Osteoblast (primary cell): ENCODE results near the gene DIPK1B. TPM values are rescaled to one million over a fixed set of nuclear protein-coding genes. Genes with fewer than 3 reads are reported as not detected.
A peak's percentile ranks its signal among the peaks of the same experiment; 100 is the strongest.

Experiments used
- DNase-seq: peaks from one replicate; pipeline ENCODE4 v3.0.0; 2011; ENCODE audit warnings: low spot score, mixed read lengths; ENCODE audit not compliant: insufficient read length; ENCODE audit errors: missing footprints
- H2AFZ ChIP-seq: 2 replicates; pipeline ENCODE4 v1.6.0; 2011; ENCODE audit warnings: mild to moderate bottlenecking, low read length
- H3K27ac ChIP-seq: 2 replicates; pipeline ENCODE4 v1.5.1; 2011; ENCODE audit warnings: mild to moderate bottlenecking, low read depth, low read length, moderate library complexity
- H3K27me3 ChIP-seq: 2 replicates; pipeline ENCODE4 v1.6.0; 2012; ENCODE audit warnings: mild to moderate bottlenecking, control low read depth, inconsistent platforms, low read length, moderate library complexity; ENCODE audit not compliant: insufficient read depth
- H3K36me3 ChIP-seq: 2 replicates; pipeline ENCODE4 v1.5.1; 2011; ENCODE audit warnings: mild to moderate bottlenecking, low read length, control low read depth, moderate library complexity; ENCODE audit not compliant: insufficient read depth
- H3K4me1 ChIP-seq: 2 replicates; pipeline ENCODE4 v1.5.1; 2011; ENCODE audit warnings: mild to moderate bottlenecking, low read length, control low read depth, moderate library complexity; ENCODE audit not compliant: insufficient read depth
- H3K4me2 ChIP-seq: 2 replicates; pipeline ENCODE4 v1.6.0; 2011; ENCODE audit warnings: mild to moderate bottlenecking, low read length; ENCODE audit not compliant: insufficient read depth
- H3K4me3 ChIP-seq: fragments of 200-600 bp; sonication (generic); 3 replicates; pipeline ENCODE4 v1.5.1; 2012; ENCODE audit warnings: mild to moderate bottlenecking, low read length, inconsistent platforms; ENCODE audit not compliant: insufficient read depth
- H3K79me2 ChIP-seq: 2 replicates; pipeline ENCODE4 v1.6.0; 2012; ENCODE audit warnings: mild to moderate bottlenecking, low read length, control low read depth, inconsistent platforms; ENCODE audit not compliant: insufficient read depth
- H3K9me3 ChIP-seq: 2 replicates; pipeline ENCODE4 v1.5.1; 2011; ENCODE audit warnings: low read depth, low read length, control low read depth
- H4K20me1 ChIP-seq: 2 replicates; pipeline ENCODE4 v1.6.0; 2012; ENCODE audit warnings: mild to moderate bottlenecking, low read length, control low read depth; ENCODE audit not compliant: insufficient read depth
- CTCF ChIP-seq: IDR thresholded peaks from 2 replicates; pipeline ENCODE4 v1.5.1; 2011; ENCODE audit warnings: mild to moderate bottlenecking, low read depth, low read length, moderate library complexity; ENCODE audit errors: extremely low read depth
- total RNA-seq: library from RNA; depleted of rRNA; stranded (reverse); fragments of >200 nt; gene quantifications from 2 replicates; pipeline ENCODE4 v1.2.3, GENCODE V29; 2012

The DIPK1B gene
- total RNA-seq, 1 donor = not detected

DNA sequence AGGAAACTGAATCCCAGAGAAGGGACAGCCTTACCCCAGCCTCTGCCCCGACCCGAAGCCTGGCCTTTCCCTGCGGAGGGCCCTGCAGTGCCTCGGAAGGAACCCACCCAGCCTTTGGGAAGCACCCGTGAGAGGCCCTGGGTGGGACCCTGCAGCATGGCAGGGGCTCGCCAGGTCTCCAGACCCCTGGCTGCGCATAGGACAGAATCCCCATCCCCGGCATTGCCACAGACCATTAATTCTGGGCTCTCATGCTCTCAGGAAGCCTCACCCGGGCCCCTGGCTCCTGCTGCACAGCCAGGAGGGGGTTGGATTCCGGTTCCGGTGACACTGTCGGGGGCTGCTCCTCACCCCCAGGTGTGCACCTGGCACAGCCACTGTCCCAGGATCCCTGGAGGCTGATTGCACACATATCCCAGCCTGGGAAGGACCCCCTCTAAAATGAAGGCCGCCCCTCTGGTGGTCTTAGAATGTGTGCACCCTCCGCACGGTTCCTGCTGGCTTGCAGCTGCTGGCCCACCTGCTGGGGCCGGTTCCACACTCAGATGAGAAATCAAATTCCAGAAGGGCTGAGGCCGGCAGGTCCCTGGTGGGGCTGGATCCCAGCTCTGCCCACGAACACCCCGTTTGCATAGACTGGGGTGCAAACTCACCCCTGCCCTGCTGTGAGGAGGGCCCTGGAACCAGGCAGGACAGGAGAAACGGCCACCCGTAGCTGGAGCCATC is 45.0 kb upstream of the DIPK1B start:
- Histone ChIP-seq H3K27ac (no peak overlapping the region), H3K27me3 (peaks cover 15% of the 10 kb centered on the region), H4K20me1 (peaks cover 4% of the 10 kb centered on the region), H3K79me2 (no peaks in the 10 kb centered on the region), H3K4me2 (no peak overlapping the region), H3K9me3 (no peaks in the 10 kb centered on the region), H3K4me1 (peaks cover 3% of the 10 kb centered on the region), H3K36me3 (no peaks in the 10 kb centered on the region), H2AFZ (no peak overlapping the region), H3K4me3 (no peak overlapping the region)
- no peak for TF ChIP-seq CTCF
- no peak for DNase-seq

DNA sequence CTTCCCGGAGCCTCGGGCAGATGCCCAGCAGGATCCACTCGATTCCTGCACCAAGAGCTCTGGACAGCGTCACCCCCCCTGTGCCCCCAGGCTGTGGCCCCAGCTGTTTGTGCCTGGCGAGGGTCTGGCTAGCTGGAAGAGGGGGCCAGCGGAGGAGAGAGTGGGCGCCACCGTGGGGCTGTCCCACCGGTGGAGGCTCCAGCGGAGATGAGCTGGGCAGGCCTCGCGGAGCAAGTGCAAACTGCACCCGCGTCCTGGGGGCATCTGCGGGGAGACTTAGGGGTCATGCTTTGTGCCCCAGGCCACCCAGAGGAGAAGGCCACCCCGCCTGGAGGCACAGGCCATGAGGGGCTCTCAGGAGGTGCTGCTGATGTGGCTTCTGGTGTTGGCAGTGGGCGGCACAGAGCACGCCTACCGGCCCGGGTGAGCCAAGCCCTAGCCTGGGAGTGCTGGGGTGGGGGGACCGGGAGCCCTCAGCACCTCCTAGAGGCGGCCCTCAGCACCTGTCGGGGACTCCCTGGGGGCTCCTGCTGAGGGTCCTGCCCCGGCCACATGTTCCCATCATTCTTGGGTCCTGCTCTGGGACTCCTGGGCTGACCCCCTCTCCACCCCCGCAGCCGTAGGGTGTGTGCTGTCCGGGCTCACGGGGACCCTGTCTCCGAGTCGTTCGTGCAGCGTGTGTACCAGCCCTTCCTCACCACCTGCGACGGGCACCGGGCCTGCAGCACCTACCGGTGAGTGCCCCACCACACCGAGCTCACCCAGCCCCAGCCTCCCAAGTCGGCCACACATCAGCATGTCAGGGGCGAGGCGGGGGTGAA is 44.2 kb upstream of the DIPK1B start:
- H3K4me3 ChIP-seq = no peak overlapping the region
- H3K27ac ChIP-seq = no peak overlapping the region
- TF ChIP-seq CTCF = no peak
- H3K4me2 ChIP-seq = no peak overlapping the region
- no peak overlapping the region for H2AFZ ChIP-seq
- H3K4me1 ChIP-seq = peaks cover 3% of the 10 kb centered on the region
- no peaks in the 10 kb centered on the region for H3K36me3 ChIP-seq
- H3K79me2 ChIP-seq = no peaks in the 10 kb centered on the region
- peaks cover 15% of the 10 kb centered on the region for H3K27me3 ChIP-seq
- H4K20me1 ChIP-seq = peaks cover 4% of the 10 kb centered on the region
- DNase-seq = no peak
- no peaks in the 10 kb centered on the region for H3K9me3 ChIP-seq

DNA sequence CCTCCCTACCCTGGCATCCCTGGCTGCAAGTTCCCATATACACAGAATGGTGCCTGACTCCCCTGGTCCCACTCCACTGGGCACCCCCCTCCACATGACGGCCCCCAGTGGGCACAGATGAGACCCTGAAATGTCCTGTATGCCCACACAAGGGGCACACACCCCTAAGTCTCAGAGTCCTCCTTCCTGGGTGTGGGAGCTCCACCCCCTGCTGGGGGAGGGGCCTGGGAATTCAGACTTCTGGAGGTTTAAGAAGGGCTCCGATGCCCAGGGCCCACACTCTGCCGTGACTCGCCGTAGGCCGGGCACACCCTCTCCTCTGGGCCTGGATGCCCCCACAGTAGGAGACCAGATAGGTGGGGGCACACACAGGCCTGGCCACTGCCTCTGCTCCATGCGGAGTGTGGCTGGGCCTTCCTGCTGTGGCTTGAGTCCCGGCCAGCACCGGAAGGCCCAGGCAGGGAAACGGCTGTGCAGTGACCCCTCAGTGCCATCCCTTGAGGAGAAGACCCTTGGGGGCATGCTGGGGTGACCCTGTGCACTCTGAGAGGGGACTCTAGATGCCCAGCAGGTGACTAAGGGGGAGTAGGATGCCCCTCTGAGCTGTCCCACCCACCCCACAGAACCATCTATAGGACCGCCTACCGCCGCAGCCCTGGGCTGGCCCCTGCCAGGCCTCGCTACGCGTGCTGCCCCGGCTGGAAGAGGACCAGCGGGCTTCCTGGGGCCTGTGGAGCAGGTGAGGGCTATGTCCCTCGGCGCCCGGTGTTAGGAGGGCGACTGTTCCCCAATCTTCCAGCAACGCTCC is 43.2 kb upstream of the DIPK1B start:
- H4K20me1 ChIP-seq = peaks cover 6% of the 10 kb centered on the region
- no peaks in the 10 kb centered on the region for H3K36me3 ChIP-seq
- H3K4me3 ChIP-seq = no peak overlapping the region
- H3K79me2 ChIP-seq = no peaks in the 10 kb centered on the region
- H2AFZ ChIP-seq = peak overlapping the region; percentile 29
- peaks cover 15% of the 10 kb centered on the region for H3K27me3 ChIP-seq
- no peak overlapping the region for H3K27ac ChIP-seq
- no peak overlapping the region for H3K4me2 ChIP-seq
- no peaks in the 10 kb centered on the region for H3K9me3 ChIP-seq
- peak; percentile 97 for DNase-seq
- peaks cover 3% of the 10 kb centered on the region for H3K4me1 ChIP-seq
- TF ChIP-seq CTCF = no peak
